HG03139 (cell line): ENCODE measurements around the gene FZD10.

Experiments
- ATAC-seq: cut with Tn5 transposase; IDR thresholded peaks from one replicate; pipeline ENCODE4 v1.9.1; 2021; ENCODE audit not compliant: unreplicated experiment

FZD10 gene

GRCh38 chr12:130152386-130152785 lies 9.9 kb upstream of the FZD10 start:
- no peak for ATAC-seq

- no peak for ATAC-seq
These were observed 8.5 kb upstream of the FZD10 start for GRCh38 chr12:130153803-130154202.

- no peak for ATAC-seq
These were observed 7.8 kb upstream of the FZD10 start for GRCh38 chr12:130154276-130155070.

GRCh38 chr12:130155416-130156073 lies 6.7 kb upstream of the FZD10 start:
- no peak for ATAC-seq

- no peak for ATAC-seq
These were observed 5.5 kb upstream of the FZD10 start for GRCh38 chr12:130156652-130157275.

- no peak for ATAC-seq
These were observed 4.1 kb upstream of the FZD10 start for GRCh38 chr12:130157998-130158753.

GRCh38 chr12:130158754-130159059 lies 3.6 kb upstream of the FZD10 start:
- no peak for ATAC-seq

GRCh38 chr12:130160306-130160705 lies 2.0 kb upstream of the FZD10 start:
- no peak for ATAC-seq

GRCh38 chr12:130160711-130161231 lies 1.5 kb upstream of the FZD10 start:
- ATAC-seq: no peak

- ATAC-seq: no peak
These were observed 712 bp upstream of the FZD10 start for GRCh38 chr12:130161261-130162243.

GRCh38 chr12:130162745-130163460 lies 639 bp downstream of the FZD10 start:
- ATAC-seq: no peak

GRCh38 chr12:130163461-130164215 lies 1.4 kb downstream of the FZD10 start:
- no peak for ATAC-seq

- no peak for ATAC-seq
These were observed 1.9 kb downstream of the FZD10 start for GRCh38 chr12:130164216-130164542.

GRCh38 chr12:130164936-130165335 lies 2.7 kb downstream of the FZD10 start:
- no peak for ATAC-seq

GRCh38 chr12:130166306-130166705 lies 4.0 kb downstream of the FZD10 start:
- ATAC-seq: no peak

- ATAC-seq: no peak
These were observed 5.3 kb downstream of the FZD10 start for GRCh38 chr12:130167537-130167936.

- no peak for ATAC-seq
These were observed 7.0 kb downstream of the FZD10 start for GRCh38 chr12:130169256-130169655.

GRCh38 chr12:130169924-130170323 lies 7.7 kb downstream of the FZD10 start:
- ATAC-seq: no peak

- ATAC-seq: no peak
These were observed 8.3 kb downstream of the FZD10 start for GRCh38 chr12:130170611-130171010.
